Endometrium (tissue), 2 donors: ENCODE data around the gene TNIK.
"Not testable (repeated sequence)": the region's sequence is repeated elsewhere in the genome, so short reads cannot be mapped to it uniquely, and the experiment has no call there.

Source experiments
- FAIRE-seq: peaks from 2 replicates; lab custom pipeline; 2012; peaks lifted over from hg19 to GRCh38; lab: Jason Lieb, UNC
- donor health status: control.
- donor health status: control.

Gene TNIK

DNA sequence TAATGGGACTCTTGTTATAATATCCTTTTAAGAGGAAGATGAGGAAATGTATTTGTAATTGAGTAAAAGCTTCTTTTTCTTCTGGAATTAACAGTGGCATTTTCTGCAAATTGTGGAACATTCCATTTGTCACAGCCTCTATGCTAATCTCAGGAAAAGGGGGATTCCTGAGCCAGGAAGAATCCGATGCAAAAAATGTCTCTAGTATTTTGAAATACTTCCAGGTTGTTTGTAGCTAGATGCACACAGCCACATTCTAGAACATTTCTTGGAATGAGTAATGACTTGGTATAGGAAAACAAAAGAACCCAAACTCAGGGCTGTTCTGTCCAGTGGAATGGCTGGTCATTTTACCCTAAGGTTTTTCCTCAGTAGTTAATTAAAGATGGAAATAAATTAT is 335.2 kb downstream of the TNIK start:
- FAIRE-seq = no peak

DNA sequence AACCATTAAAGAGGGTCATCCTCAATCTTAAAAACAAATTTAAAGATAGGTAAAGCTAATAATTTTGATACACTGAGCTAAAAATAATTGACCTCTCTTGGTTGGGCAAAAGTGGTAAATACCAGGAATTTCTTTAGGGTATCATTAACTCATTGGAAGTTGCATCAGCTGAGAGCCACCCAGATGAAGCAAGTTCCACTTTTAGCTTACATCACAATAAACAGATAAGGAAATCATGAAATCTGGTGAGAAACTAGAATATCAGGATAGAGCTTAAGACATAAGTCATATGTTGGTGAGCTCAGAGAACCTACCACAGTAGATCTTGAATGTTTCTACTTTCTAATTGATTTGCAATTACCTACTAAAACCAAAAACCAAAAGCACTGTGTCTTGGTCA is 336.3 kb downstream of the TNIK start:
- no peak for FAIRE-seq

GRCh38 chr3:171122861-171123260 is 337.3 kb downstream of the TNIK start:
- FAIRE-seq = no peak

- no peak for FAIRE-seq
These were observed 338.0 kb downstream of the TNIK start for GRCh38 chr3:171122240-171122639.

GRCh38 chr3:171121801-171122200 is 338.4 kb downstream of the TNIK start:
- no peak for FAIRE-seq

DNA sequence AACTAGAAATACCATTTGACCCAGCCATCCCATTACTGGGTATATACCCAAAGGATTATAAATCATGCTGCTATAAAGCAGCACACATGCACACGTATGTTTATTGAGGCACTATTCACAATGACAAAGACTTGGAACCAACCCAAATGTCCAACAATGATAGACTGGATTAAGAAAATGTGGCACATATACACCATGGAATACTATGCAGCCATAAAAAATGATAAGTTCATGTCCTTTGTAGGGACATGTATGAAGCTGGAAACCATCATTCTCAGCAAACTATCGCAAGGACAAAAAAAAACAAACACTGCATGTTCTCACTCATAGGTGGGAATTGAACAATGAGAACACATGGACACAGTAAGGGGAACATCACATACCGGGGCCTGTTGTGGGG is 340.8 kb downstream of the TNIK start:
- not testable (repeated sequence) for FAIRE-seq

GRCh38 chr3:171118993-171119392 is 341.2 kb downstream of the TNIK start:
- FAIRE-seq = not testable (repeated sequence)

GRCh38 chr3:171116824-171117395 is 343.3 kb downstream of the TNIK start:
- FAIRE-seq = no peak

DNA sequence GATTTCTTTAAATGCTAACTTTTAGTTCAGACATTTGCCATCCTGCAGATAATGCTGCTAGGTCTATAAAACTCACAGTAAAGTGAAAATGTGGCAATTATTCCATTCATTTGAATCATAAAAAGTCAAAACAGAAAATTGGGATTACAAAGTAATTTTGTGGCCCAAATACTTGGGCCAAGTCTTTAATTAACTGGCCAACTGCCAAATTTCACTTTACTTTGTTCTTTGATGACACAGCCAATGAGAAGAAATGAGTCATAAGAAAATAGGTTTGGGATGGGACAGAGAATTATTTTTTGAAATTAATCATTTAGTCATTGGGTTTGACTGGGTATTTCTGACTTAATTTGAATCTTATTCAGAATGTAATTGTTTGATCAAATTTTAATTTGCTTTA is 343.8 kb downstream of the TNIK start:
- no peak for FAIRE-seq

DNA sequence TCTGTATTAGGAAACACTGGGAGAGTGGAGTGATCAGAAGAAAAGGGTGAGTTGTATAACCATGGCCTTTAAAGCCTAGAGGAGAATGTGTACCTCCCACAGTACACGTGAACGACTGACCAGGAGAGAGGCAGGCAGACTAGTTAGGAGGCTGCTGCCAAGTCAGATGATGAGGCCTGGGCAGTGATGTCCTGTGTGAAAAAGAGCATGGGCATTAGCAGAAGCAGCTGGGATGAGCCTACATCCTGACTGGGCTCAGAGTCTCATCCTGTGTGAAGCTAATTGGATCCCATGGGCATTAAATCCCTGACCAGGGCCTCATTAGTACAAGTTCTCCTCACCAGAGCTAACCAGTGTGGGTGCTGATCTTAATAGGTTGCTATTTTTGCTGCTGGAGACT is 344.5 kb downstream of the TNIK start:
- FAIRE-seq = no peak

DNA sequence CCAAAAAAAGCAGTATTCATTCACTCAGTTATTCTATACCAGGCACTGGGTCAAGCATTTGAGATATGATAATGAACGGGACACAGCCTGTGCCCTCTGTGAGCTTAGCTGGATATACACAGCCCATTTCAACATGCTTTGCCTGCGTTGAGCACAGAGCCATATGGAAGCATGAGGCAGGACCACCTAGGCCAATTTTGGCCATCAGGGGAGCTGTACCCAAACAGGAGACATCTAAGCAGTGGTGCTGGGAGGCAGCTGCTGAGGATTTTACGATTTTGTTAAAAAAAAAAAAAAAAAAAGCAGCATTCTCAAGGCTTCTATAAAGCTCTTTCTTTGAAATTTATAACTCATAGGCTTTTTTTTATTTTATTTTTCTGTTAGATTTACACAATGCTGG is 346.5 kb downstream of the TNIK start:
- FAIRE-seq = no peak

DNA sequence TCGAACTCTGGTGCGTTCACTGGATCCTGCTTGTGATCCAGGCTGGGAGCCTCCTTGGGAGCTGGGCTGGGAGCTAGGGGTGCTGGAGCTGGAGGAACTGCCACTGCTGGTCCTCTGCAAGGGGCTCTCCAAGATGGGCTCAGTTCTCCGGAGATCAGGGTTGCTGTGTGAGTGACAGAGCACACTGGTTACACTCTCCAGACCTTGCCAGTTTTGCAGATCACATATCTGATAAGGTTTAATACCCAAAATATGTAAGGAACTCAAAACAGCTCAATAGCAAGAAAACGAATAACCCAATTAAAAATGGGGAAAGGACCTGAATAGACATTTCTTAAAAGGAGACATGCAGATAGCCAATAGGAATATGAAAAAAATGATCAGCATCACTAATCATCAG is 349.5 kb downstream of the TNIK start:
- no peak for FAIRE-seq

GRCh38 chr3:171108066-171108465 is 352.1 kb downstream of the TNIK start:
- no peak for FAIRE-seq

GRCh38 chr3:171103185-171103584 is 357.0 kb downstream of the TNIK start:
- no peak for FAIRE-seq

GRCh38 chr3:171101982-171102641 is 358.1 kb downstream of the TNIK start:
- FAIRE-seq = no peak

GRCh38 chr3:171099911-171100310 is 360.3 kb downstream of the TNIK start:
- no peak for FAIRE-seq

DNA sequence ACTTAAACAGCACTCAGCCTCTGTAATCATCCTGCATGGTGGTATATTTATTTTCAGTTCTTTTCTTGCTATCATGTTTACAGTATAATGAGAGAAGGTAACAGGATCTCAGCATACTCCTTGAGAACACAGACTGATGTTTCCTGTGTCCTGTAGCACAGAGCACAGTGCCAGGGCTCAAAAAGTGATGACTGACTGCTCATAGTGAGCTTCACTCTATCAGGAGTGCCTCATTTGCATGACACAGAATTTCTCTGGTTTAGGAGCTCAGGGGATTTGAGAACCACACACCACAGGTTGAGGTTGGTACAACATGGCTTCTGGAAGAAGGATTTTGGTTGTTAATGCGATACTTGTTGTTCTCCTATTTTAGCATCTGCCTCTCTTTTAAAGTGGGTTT is 365.1 kb downstream of the TNIK start:
- FAIRE-seq = no peak

- FAIRE-seq = no peak
These were observed 365.8 kb downstream of the TNIK start for GRCh38 chr3:171094411-171094810.

- no peak for FAIRE-seq
These were observed 366.7 kb downstream of the TNIK start for GRCh38 chr3:171093462-171093861.

DNA sequence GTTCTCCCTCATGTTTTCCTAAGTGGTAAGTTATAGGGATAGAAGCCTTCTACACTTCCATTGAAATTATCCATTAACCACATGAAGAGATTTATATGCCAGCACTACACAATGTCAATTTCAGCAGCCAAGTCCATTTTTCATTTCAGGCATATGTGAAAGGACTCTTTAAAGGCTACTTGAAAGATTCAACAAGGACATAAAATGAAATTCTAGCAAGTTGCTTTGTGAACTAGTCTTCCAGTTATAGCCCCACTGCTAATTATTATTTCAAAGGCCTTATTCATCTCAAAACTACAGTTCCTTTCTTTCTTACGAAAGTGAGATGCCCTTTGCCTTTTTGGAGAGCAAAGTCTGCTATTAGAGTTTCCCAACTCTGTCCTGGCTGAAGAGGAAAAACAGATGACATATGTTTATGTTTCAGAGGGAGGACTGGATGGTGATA is 367.7 kb downstream of the TNIK start:
- FAIRE-seq = no peak

GRCh38 chr3:171090321-171090720 is 369.9 kb downstream of the TNIK start:
- no peak for FAIRE-seq

DNA sequence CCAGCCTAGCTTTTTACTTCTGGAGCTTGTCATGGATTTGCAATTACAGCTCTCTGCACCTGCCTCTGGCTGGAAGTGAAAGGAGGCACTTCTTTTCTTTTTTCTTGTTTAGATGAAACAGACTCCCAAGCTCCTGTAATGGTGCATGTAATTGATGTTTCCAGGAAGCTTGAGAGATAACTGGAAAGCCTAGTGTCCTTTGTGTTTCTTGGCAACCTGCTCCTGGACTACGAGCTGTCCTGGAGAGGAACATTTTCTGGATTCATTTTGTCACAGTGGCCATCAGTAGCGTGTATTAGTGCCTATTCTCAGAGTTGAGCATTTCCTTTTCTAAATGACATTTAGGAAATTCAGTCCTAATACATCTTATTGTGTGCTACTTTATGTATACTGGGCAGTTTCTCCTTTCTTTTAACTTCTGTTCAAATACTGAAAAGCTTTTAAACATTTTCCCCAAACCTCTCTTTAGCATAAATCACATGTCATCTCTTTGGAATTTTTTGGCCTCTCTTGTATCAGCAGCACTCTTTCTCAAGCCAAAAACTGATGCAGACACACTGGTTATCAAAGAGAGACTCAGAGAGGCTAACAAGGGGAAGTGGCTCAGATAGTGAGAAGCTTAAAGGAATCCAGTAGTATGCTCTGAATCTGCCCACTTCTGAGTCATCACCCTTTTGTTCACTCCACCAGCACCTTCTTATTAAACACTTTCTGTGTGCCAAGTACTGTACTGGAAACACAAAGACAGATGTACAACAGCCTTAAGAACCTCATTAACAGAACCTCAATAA is 371.0 kb downstream of the TNIK start:
- no peak for FAIRE-seq

GRCh38 chr3:171088496-171088895 is 371.7 kb downstream of the TNIK start:
- no peak for FAIRE-seq
